DMS153 treated with DMSO at 0.1 percent for 48 hours (cell line): ENCODE measurements around the gene RAB20.
"Not testable (repeated sequence)": the region's sequence is repeated elsewhere in the genome, so short reads cannot be mapped to it uniquely, and the experiment has no call there.

Experiments used
- DNase-seq: peaks from one replicate; lab custom pipeline; 2025; ENCODE audit not compliant: unreplicated experiment; lab: John Stamatoyannopoulos, UW

The RAB20 gene

GRCh38 chr13:110555601-110556223 is 5.8 kb downstream of the RAB20 start:
- DNase-seq = peak; percentile 83

GRCh38 chr13:110554946-110555345 is 6.6 kb downstream of the RAB20 start:
- no peak for DNase-seq

GRCh38 chr13:110554227-110554836 is 7.2 kb downstream of the RAB20 start:
- DNase-seq = no peak

GRCh38 chr13:110553417-110553816 is 8.1 kb downstream of the RAB20 start:
- no peak for DNase-seq

GRCh38 chr13:110552767-110553166 is 8.8 kb downstream of the RAB20 start:
- no peak for DNase-seq

GRCh38 chr13:110551284-110551683 is 10.2 kb downstream of the RAB20 start:
- no peak for DNase-seq

GRCh38 chr13:110549795-110550160 is 11.7 kb downstream of the RAB20 start:
- no peak for DNase-seq

- no peak for DNase-seq
Observed at GRCh38 chr13:110548891-110549794, 12.4 kb downstream of the RAB20 start.

- DNase-seq = no peak
Observed at GRCh38 chr13:110546926-110547325, 14.6 kb downstream of the RAB20 start.

- DNase-seq = no peak
Observed at GRCh38 chr13:110546378-110546777, 15.1 kb downstream of the RAB20 start.

- DNase-seq = no peak
Observed at GRCh38 chr13:110542169-110542796, 19.2 kb downstream of the RAB20 start.

- no peak for DNase-seq
Observed at GRCh38 chr13:110541526-110541920, 20.0 kb downstream of the RAB20 start.

- no peak for DNase-seq
Observed at GRCh38 chr13:110540871-110541525, 20.5 kb downstream of the RAB20 start.

- no peak for DNase-seq
Observed at GRCh38 chr13:110539894-110540293, 21.6 kb downstream of the RAB20 start.

GRCh38 chr13:110538632-110539031 is 22.9 kb downstream of the RAB20 start:
- DNase-seq = peak; percentile 69

GRCh38 chr13:110536006-110536693 is 25.4 kb downstream of the RAB20 start:
- DNase-seq = no peak

GRCh38 chr13:110535526-110535925 is 26.0 kb downstream of the RAB20 start:
- no peak for DNase-seq

GRCh38 chr13:110533771-110534670 is 27.5 kb downstream of the RAB20 start:
- DNase-seq = no peak

- DNase-seq = not testable (repeated sequence)
Observed at GRCh38 chr13:110532258-110532657, 29.3 kb downstream of the RAB20 start.
